Adrenal gland (tissue), 12 donors: Measurements from ENCODE around the gene GPN3. TPM values are rescaled to one million over a fixed set of nuclear protein-coding genes. Genes with fewer than 3 reads are reported as not detected.
"Not testable (repeated sequence)": the region's sequence is repeated elsewhere in the genome, so short reads cannot be mapped to it uniquely, and the experiment has no call there.

Source experiments
- DNase-seq, 7 donors: peaks; one replicate each; pipeline ENCODE4 v3.0.0-alpha.2; 2019 to 2020
- H3K27ac ChIP-seq, 5 donors: fragments of 200-600 bp; sonication (generic) in 4 of 5; 1 replicate in 3 of 5; 2 replicates in 2 of 5; pipeline versions ENCODE4 v1.5.1 to v1.8.0; 2016 to 2020; ENCODE audit warnings: mild to moderate bottlenecking in 1 of 5
- H3K27me3 ChIP-seq: fragments of 200-600 bp; 2 replicates; pipeline ENCODE4 v1.8.0; 2021
- H3K36me3 ChIP-seq, 2 donors: fragments of 200-600 bp; replicated peaks in 1 of 2; 1 replicate in 1 of 2; 2 replicates in 1 of 2; pipeline versions ENCODE4 v1.5.1 to v1.8.0; 2018 to 2022
- H3K4me1 ChIP-seq, 2 donors: fragments of 200-600 bp; replicated peaks in 1 of 2; 1 replicate in 1 of 2; 2 replicates in 1 of 2; pipeline versions ENCODE4 v1.5.1 to v1.8.0; 2018 to 2021
- H3K4me3 ChIP-seq, 4 donors: fragments of 200-600 bp; sonication (generic) in 3 of 4; one replicate each; pipeline ENCODE4 v1.5.1; 2016 to 2018
- H3K9me3 ChIP-seq, 3 donors: fragments of 200-600 bp; sonication (generic) in 1 of 3; replicated peaks in 1 of 3; 1 replicate in 2 of 3; 2 replicates in 1 of 3; pipeline versions ENCODE4 v1.5.1 to v1.8.0; 2016 to 2021
- CTCF ChIP-seq, 6 experiments: fragments of 450-650 bp in 4 of 6; fragments of 200-600 bp in 2 of 6; sonication (generic) in 1 of 6; IDR thresholded peaks; 1 replicate in 5 of 6; 2 replicates in 1 of 6; pipeline versions ENCODE4 v1.5.1 to v1.8.0; 2016 to 2021; ENCODE audit warnings: antibody characterized with exemption in 6 of 6, mild to moderate bottlenecking in 2 of 6, moderate library complexity in 1 of 6
- POLR2A ChIP-seq, 2 donors: fragments of 450-650 bp; IDR thresholded peaks; one replicate each; pipeline ENCODE4 v1.6.1; 2017; ENCODE audit warnings: antibody characterized with exemption in 2 of 2, mild to moderate bottlenecking in 2 of 2, moderate library complexity in 1 of 2
- WGBS, 4 donors: extraction: QIAGEN DNeasy Blood & Tissue Kit in 2 of 4; methylation state at CpG; one replicate each; pipeline versions ENCODE4 v1.1.5 to v1.1.7; 2013 to 2017; 5-methylcytosine and 5-hydroxymethylcytosine counted together
- intact Hi-C, 2 donors: fragments of 100-400 bp; cut with DNase I; formaldehyde crosslinking; loops; one replicate each; pipeline versions ENCODE4 v1.14.1 to v1.15.0; 2022 to 2023
- polyA plus RNA-seq, 3 donors: library from polyadenylated mRNA; stranded (reverse); fragments of 200-250 nt in 2 of 3; fragments of 350-450 nt in 1 of 3; fragmentation: Illumina TruSeq in 1 of 3; extraction: RNeasy Lipid Tissue Mini Kit (QIAGEN cat#74804) in 1 of 3; gene quantifications; one replicate each; pipeline ENCODE4 v1.2.3, GENCODE V29; 2013 to 2014
- total RNA-seq, 9 donors: library from RNA; depleted of rRNA in 4 of 9; stranded (reverse); fragments of >200 nt in 4 of 9; fragments of 120-200 nt in 1 of 9; fragmentation: NEBNext Ultra II Directional in 1 of 9; extraction: Animal tissue kit (Norgen Biotek cat#: 25700) in 1 of 9; gene quantifications; one replicate each; pipeline versions ENCODE4 v1.1.0 to v1.2.4, GENCODE V29; 2013 to 2023
- donor health status: healthy with polysubstance abuse.
- donor health status: Bipolar disorder and iron deficiency.
- donor health status: DM: yes; HTN: yes; CAD: no.
- donor health status: DM: no; HTN: no; CAD: no.
- donor health status: DM: no; HTN: no; CAD: no.
- donor health status: DM: yes; HTN: yes; CAD: no.

GPN3 gene
- total and polyA plus RNA-seq, 12 donors: 9.6 to 30.0 (median 21.6) TPM

GRCh38 chr12:110444455-110444854 lies 23.6 kb downstream of the GPN3 start:
- TF ChIP-seq CTCF (IDR thresholded peaks at IDR 0.05) (no peak), POLR2A (IDR thresholded peaks at IDR 0.05) (no peak)
- peaks cover 0 to 34% of the 10 kb centered on the region in 2 donors for H3K4me1 ChIP-seq
- no peaks in the 10 kb centered on the region for H3K27me3 ChIP-seq
- WGBS, 4 donors: 93 to 97% (median 94%) methylated on average over 3 of the region's 3 CpGs
- intact Hi-C loops: no loop called here
- DNase-seq: no peak
- no peak overlapping the region for H3K27ac ChIP-seq
- H3K36me3 ChIP-seq: peaks cover 0 to 53% of the 10 kb centered on the region in 2 donors
- H3K4me3 ChIP-seq: no peak overlapping the region
- H3K9me3 ChIP-seq: no peaks in the 10 kb centered on the region

- DNase-seq: no peak
- H3K9me3 ChIP-seq: no peaks in the 10 kb centered on the region
- H3K27ac ChIP-seq: no peak overlapping the region
- WGBS, 4 donors: 45 to 53% (median 49%) methylated on average over 2 of the region's 2 CpGs
- no peak overlapping the region for H3K4me3 ChIP-seq
- TF ChIP-seq CTCF (IDR thresholded peaks at IDR 0.05) (no peak), POLR2A (IDR thresholded peaks at IDR 0.05) (no peak)
- peaks cover 0 to 69% of the 10 kb centered on the region in 2 donors for H3K36me3 ChIP-seq
- peaks cover 0 to 4% of the 10 kb centered on the region in 2 donors for H3K4me1 ChIP-seq
- H3K27me3 ChIP-seq: no peaks in the 10 kb centered on the region
- intact Hi-C loops: no loop called here
Observed at GRCh38 chr12:110436231-110436630, 31.8 kb downstream of the GPN3 start.

GRCh38 chr12:110431957-110432587 lies 36.0 kb downstream of the GPN3 start:
- peak in 1 of 7 donors; percentile 51 for DNase-seq
- H3K4me1 ChIP-seq: peaks cover 0 to 4% of the 10 kb centered on the region in 2 donors
- intact Hi-C loops: loop anchor here in 1 of 2 donors (5.0 kb wide), 1 partner anchor 330 kb away; no protein-coding TSS in a partner anchor
- peaks cover 0 to 29% of the 10 kb centered on the region in 2 donors for H3K36me3 ChIP-seq
- H3K9me3 ChIP-seq: no peaks in the 10 kb centered on the region
- 84 to 89% (median 88%) methylated on average over 10 to 12 of the region's 12 CpGs for WGBS, 4 donors
- peak overlapping the region in 1 of 5 donors; percentile 17 for H3K27ac ChIP-seq
- TF ChIP-seq CTCF (IDR thresholded peaks at IDR 0.05): no peak
- TF ChIP-seq POLR2A (IDR thresholded peaks at IDR 0.05): no peak
- no peaks in the 10 kb centered on the region for H3K27me3 ChIP-seq
- H3K4me3 ChIP-seq: peak overlapping the region in 2 of 4 donors; percentile 19 to 55

GRCh38 chr12:110429676-110430075 lies 38.4 kb downstream of the GPN3 start:
- H3K9me3 ChIP-seq, H3K27me3 ChIP-seq, H3K27ac ChIP-seq, H3K36me3 ChIP-seq, H3K4me3 ChIP-seq, H3K4me1 ChIP-seq, DNase-seq: not testable (repeated sequence)
- intact Hi-C loops: loop anchor here (5.0 kb wide), 1 partner anchor 327 kb away; no protein-coding TSS in a partner anchor
- WGBS, 4 donors: 90 to 97% (median 94%) methylated on average over 12 to 15 of the region's 15 CpGs

GRCh38 chr12:110426406-110426805 lies 41.7 kb downstream of the GPN3 start:
- intact Hi-C loops: loop anchor here in 1 of 2 donors (5.0 kb wide), 1 partner anchor 324 kb away; no protein-coding TSS in a partner anchor
- 38 to 51% (median 42%) methylated on average over 3 of the region's 3 CpGs for WGBS, 4 donors

More at GRCh38 chr12:110426406-110426805, 41.7 kb downstream of the GPN3 start:
- Histone ChIP-seq H3K27me3 (no peaks in the 10 kb centered on the region), H3K4me3 (no peak overlapping the region), H3K9me3 (no peaks in the 10 kb centered on the region), H3K4me1 (no peaks in the 10 kb centered on the region), H3K36me3 (no peaks in the 10 kb centered on the region), H3K27ac (no peak overlapping the region)
- DNase-seq: no peak
- no peak for TF ChIP-seq CTCF (IDR thresholded peaks at IDR 0.05)
- TF ChIP-seq POLR2A (IDR thresholded peaks at IDR 0.05): no peak
